ENCODE data around the gene SERPINA6.

- TF ChIP-seq TAF1 (IDR thresholded peaks at IDR 0.05; ENCODE audit: low read depth, low read length) (no peak), POLR2AphosphoS5 (IDR thresholded peaks at IDR 0.05; ENCODE audit: low read depth, low read length) (no peak), POLR2A (IDR thresholded peaks at IDR 0.05; ENCODE audit: low read depth, low read length) (no peak)
These were observed 15.6 kb downstream of the SERPINA6 start for GRCh38 chr14:94307410-94307992.

Measured in GM12891 (cell line).